IMR-90 (cell line): Measurements from ENCODE around the gene TBC1D3B. TPM values are rescaled to one million over a fixed set of nuclear protein-coding genes. Genes with fewer than 3 reads are reported as not detected.

Experiments
- ATAC-seq: fragments of 200-7000 bp; cut with Tn5 transposase; 2 replicates; pipeline ENCODE4 v1.9.1; 2020; ENCODE audit warnings: low read depth, mild to moderate bottlenecking, moderate library complexity
- BruUV-seq: library from RNA; stranded (reverse); fragments of 400-500 nt; replicated peaks from 2 replicates; lab custom pipeline; 2021; lab: Mats Ljungman, UMichigan
- CTCF ChIA-PET: fragments of 300-600 bp; formaldehyde crosslinking; extraction: SDS; loops from one replicate; lab custom pipeline; 2021; ENCODE audit warnings: antibody characterized with exemption; lab: Yijun Ruan, JAX
- POLR2A ChIA-PET: fragments of 300-600 bp; sonication (Branson Sonifier 250); formaldehyde crosslinking; loops from one replicate; lab custom pipeline; 2022; ENCODE audit warnings: antibody characterized with exemption; ENCODE audit not compliant: unreplicated experiment; lab: Charles Lee
- DNase-seq: peaks from one replicate; pipeline ENCODE4 v3.0.0; 2013
- H2AFZ ChIP-seq: replicated peaks from 2 replicates; pipeline ENCODE3; 2013; ENCODE audit warnings: low read length, mild to moderate bottlenecking; ENCODE audit not compliant: poor library complexity
- H2AK5ac ChIP-seq: 2 replicates; pipeline ENCODE4 v1.6.1; 2013; ENCODE audit warnings: low read depth, low read length, inconsistent platforms
- H2AK9ac ChIP-seq: replicated peaks from 2 replicates; pipeline ENCODE3; 2013; ENCODE audit warnings: mild to moderate bottlenecking, low read depth, low read length, moderate library complexity; ENCODE audit not compliant: poor library complexity
- H2BK120ac ChIP-seq: 2 replicates; pipeline ENCODE4 v1.6.1; 2013; ENCODE audit warnings: low read depth, low read length, inconsistent platforms
- H2BK15ac ChIP-seq: 3 replicates; pipeline ENCODE4 v1.6.1; 2013; ENCODE audit warnings: low read depth, low read length, inconsistent platforms
- H2BK20ac ChIP-seq: 2 replicates; pipeline ENCODE4 v1.6.1; 2013; ENCODE audit warnings: low read depth, mild to moderate bottlenecking, inconsistent platforms, low read length, moderate library complexity
- H2BK5ac ChIP-seq: 2 replicates; pipeline ENCODE4 v1.6.1; 2013; ENCODE audit warnings: mild to moderate bottlenecking, low read depth, low read length, inconsistent platforms; ENCODE audit not compliant: poor library complexity, severe bottlenecking
- H3K14ac ChIP-seq: replicated peaks from 2 replicates; pipeline ENCODE4 v1.6.1; 2013; ENCODE audit warnings: low read depth, low read length, inconsistent platforms
- H3K18ac ChIP-seq: 2 replicates; pipeline ENCODE4 v1.6.1; 2013; ENCODE audit warnings: low read depth, low read length, control low read depth
- H3K23ac ChIP-seq: 2 replicates; pipeline ENCODE4 v1.6.1; 2013; ENCODE audit warnings: low read depth, low read length, inconsistent platforms
- H3K27ac ChIP-seq: 2 replicates; pipeline ENCODE4 v1.5.1; 2013; ENCODE audit warnings: mild to moderate bottlenecking, control low read depth, low read length; ENCODE audit not compliant: insufficient read depth
- H3K27me3 ChIP-seq: 2 replicates; pipeline ENCODE4 v1.6.1; 2013; ENCODE audit warnings: low read length; ENCODE audit not compliant: control insufficient read depth, insufficient read depth
- H3K36me3 ChIP-seq: 2 replicates; pipeline ENCODE4 v1.6.1; 2013; ENCODE audit warnings: low read length, mixed read lengths; ENCODE audit not compliant: control insufficient read depth, insufficient read depth
- H3K4ac ChIP-seq: 2 replicates; pipeline ENCODE4 v1.6.1; 2013; ENCODE audit warnings: low read depth, low read length, inconsistent platforms
- H3K4me1 ChIP-seq: 2 replicates; pipeline ENCODE4 v1.6.1; 2013; ENCODE audit warnings: low read length, mixed read lengths; ENCODE audit not compliant: control insufficient read depth, insufficient read depth
- H3K4me2 ChIP-seq: 2 replicates; pipeline ENCODE4 v1.6.1; 2013; ENCODE audit warnings: low read depth, mild to moderate bottlenecking, control low read depth, low read length, moderate library complexity
- H3K4me3 ChIP-seq: 2 replicates; pipeline ENCODE4 v1.5.1; 2013; ENCODE audit warnings: low read depth, mild to moderate bottlenecking, control low read depth, low read length, moderate library complexity; ENCODE audit not compliant: insufficient read depth
- H3K56ac ChIP-seq: 2 replicates; pipeline ENCODE4 v1.6.1; 2013; ENCODE audit warnings: low read length, inconsistent platforms; ENCODE audit not compliant: insufficient read depth; ENCODE audit errors: extremely low read depth
- H3K79me1 ChIP-seq, 2 experiments: 2 replicates each; pipeline ENCODE4 v1.6.1; 2013; ENCODE audit warnings: low read length in 2 of 2, inconsistent platforms in 1 of 2, low read depth in 1 of 2
- H3K9ac ChIP-seq: 2 replicates; pipeline ENCODE4 v1.6.1; 2013; ENCODE audit warnings: low read depth, low read length, control low read depth
- H3K9me1 ChIP-seq: 2 replicates; pipeline ENCODE4 v1.6.1; 2013; ENCODE audit warnings: low read length, inconsistent platforms; ENCODE audit not compliant: insufficient read depth
- H3K9me3 ChIP-seq: 2 replicates; pipeline ENCODE4 v1.6.1; 2013; ENCODE audit warnings: low read length; ENCODE audit not compliant: control insufficient read depth, insufficient read depth
- H4K20me1 ChIP-seq: 2 replicates; pipeline ENCODE4 v1.6.1; 2013; ENCODE audit warnings: low read length, inconsistent platforms; ENCODE audit not compliant: insufficient read depth
- H4K5ac ChIP-seq: 2 replicates; pipeline ENCODE4 v1.6.1; 2013; ENCODE audit warnings: mild to moderate bottlenecking, low read depth, low read length, control low read depth
- H4K8ac ChIP-seq, 2 experiments: 2 replicates each; pipeline ENCODE4 v1.6.1; 2013; ENCODE audit warnings: low read depth in 2 of 2, low read length in 2 of 2, control low read depth in 1 of 2, inconsistent platforms in 1 of 2
- H4K91ac ChIP-seq: 2 replicates; pipeline ENCODE4 v1.6.1; 2013; ENCODE audit warnings: low read depth, low read length, inconsistent platforms; ENCODE audit not compliant: insufficient read depth
- BHLHE40 ChIP-seq: fragments of 150-350 bp; IDR thresholded peaks from 2 replicates; pipeline ENCODE4 v1.6.1; 2016; ENCODE audit warnings: mild to moderate bottlenecking, low read depth, low read length
- CEBPB ChIP-seq: IDR thresholded peaks from 2 replicates; pipeline ENCODE4 v1.6.1; 2012; ENCODE audit warnings: low read depth, low read length, improper control_type of control experiment
- CHD1 ChIP-seq: IDR thresholded peaks from 2 replicates; pipeline ENCODE4 v1.6.1; 2012; ENCODE audit warnings: low read depth, low read length, improper control_type of control experiment
- CTCF ChIP-seq: conservative IDR thresholded peaks from 2 replicates; pipeline ENCODE4 v1.5.1; 2012; ENCODE audit warnings: mild to moderate bottlenecking, low read depth, low read length, improper control_type of control experiment
- ELK1 ChIP-seq: fragments of 150-350 bp; IDR thresholded peaks from 2 replicates; pipeline ENCODE4 v1.6.1; 2016; ENCODE audit warnings: low read depth, mild to moderate bottlenecking, low read length, moderate library complexity, borderline replicate concordance
- FOS ChIP-seq: fragments of 150-350 bp; IDR thresholded peaks from 2 replicates; pipeline ENCODE4 v1.6.1; 2016; ENCODE audit warnings: low read depth, low read length
- MAFK ChIP-seq: IDR thresholded peaks from 2 replicates; pipeline ENCODE4 v1.6.1; 2012; ENCODE audit warnings: low read depth, low read length, improper control_type of control experiment
- MAZ ChIP-seq: IDR thresholded peaks from 2 replicates; pipeline ENCODE4 v1.6.1; 2012; ENCODE audit warnings: low read depth, mild to moderate bottlenecking, low read length, improper control_type of control experiment, moderate library complexity, borderline replicate concordance
- MXI1 ChIP-seq: IDR thresholded peaks from 2 replicates; pipeline ENCODE4 v1.6.1; 2012; ENCODE audit warnings: low read depth, mild to moderate bottlenecking, low read length, moderate library complexity, borderline replicate concordance
- NFE2L2 ChIP-seq: fragments of 150-350 bp; IDR thresholded peaks from 2 replicates; pipeline ENCODE4 v1.6.1; 2016; ENCODE audit warnings: low read depth, mild to moderate bottlenecking, low read length
- POLR2A ChIP-seq: IDR thresholded peaks from 2 replicates; pipeline ENCODE4 v1.6.1; 2012; ENCODE audit warnings: mild to moderate bottlenecking, low read depth, low read length
- RAD21 ChIP-seq: IDR thresholded peaks from 2 replicates; pipeline ENCODE4 v1.6.1; 2012; ENCODE audit warnings: low read length, improper control_type of control experiment
- RCOR1 ChIP-seq: IDR thresholded peaks from 2 replicates; pipeline ENCODE4 v1.6.1; 2012; ENCODE audit warnings: mild to moderate bottlenecking, low read length, improper control_type of control experiment; ENCODE audit not compliant: insufficient replicate concordance
- RFX5 ChIP-seq: IDR thresholded peaks from 2 replicates; pipeline ENCODE4 v1.8.0; 2012; ENCODE audit warnings: low read depth, mild to moderate bottlenecking, low read length, moderate library complexity
- SMC3 ChIP-seq: fragments of 150-350 bp; IDR thresholded peaks from 2 replicates; pipeline ENCODE4 v1.6.1; 2016; ENCODE audit warnings: low read depth, mild to moderate bottlenecking, antibody characterized with exemption, low read length, moderate library complexity
- USF2 ChIP-seq: fragments of 150-350 bp; IDR thresholded peaks from 2 replicates; pipeline ENCODE4 v1.6.1; 2017; ENCODE audit warnings: mild to moderate bottlenecking, antibody characterized with exemption, low read length, low read depth
- WGBS, 2 experiments: methylation state at CpG; one replicate each; pipeline versions ENCODE4 v1.1.5 to v1.1.7; 2013; ENCODE audit warnings: missing lambda C conversion rate in 2 of 2; ENCODE audit not compliant: insufficient read length in 1 of 2; ENCODE audit errors: extremely low coverage in 2 of 2; 5-methylcytosine and 5-hydroxymethylcytosine counted together
- dilution Hi-C: fragments of 300-500 bp; cut with HindIII; formaldehyde crosslinking; loops from one replicate; pipeline ENCODE4 v1.14.3; 2018; ENCODE audit warnings: low sequenced_read_pairs; ENCODE audit not compliant: unreplicated experiment
- in situ Hi-C: fragments of 300-500 bp; cut with MboI; formaldehyde crosslinking; loops from 3 replicates; pipeline ENCODE4 v1.14.3; 2019; ENCODE audit warnings: low sequenced_read_pairs, inconsistent platforms, mixed read lengths
- intact Hi-C: fragments of 100-400 bp; cut with micrococcal nuclease; formaldehyde crosslinking; loops from 2 replicates; pipeline ENCODE4 v1.10.0; 2022
- polyA plus RNA-seq, 3 experiments: library from polyadenylated mRNA; depleted of rRNA; stranded (reverse); fragments of >200 nt; gene quantifications; 2 replicates each; pipeline ENCODE4 v1.2.3, GENCODE V29; 2012; ENCODE audit warnings: low replicate concordance in 1 of 3
- total RNA-seq: library from RNA; depleted of rRNA; stranded (reverse); fragments of >200 nt; gene quantifications from 2 replicates; pipeline ENCODE4 v1.2.3, GENCODE V29; 2012

The TBC1D3B gene
- total and polyA plus RNA-seq, 2 of the 4 experiments (the other 2 are of a cell fraction), result 0.94 TPM; not detected in 1

GRCh38 chr17:36127911-36128310 is 48.5 kb downstream of the TBC1D3B start:
- H3K79me1 ChIP-seq, result no peaks in the 10 kb centered on the region
- H3K27ac ChIP-seq, result no peak overlapping the region
- no peak overlapping the region for H4K5ac ChIP-seq
- H3K9me1 ChIP-seq, result no peaks in the 10 kb centered on the region
- H2AFZ ChIP-seq, result no peak overlapping the region
- no peak overlapping the region for H2BK120ac ChIP-seq
- H2BK20ac ChIP-seq, result no peak overlapping the region
- no peak overlapping the region for H3K9ac ChIP-seq
- dilution Hi-C loops (no loop called here), intact Hi-C loops (no loop called here), in situ Hi-C loops (no loop called here)
- no peak for ATAC-seq
- H2BK5ac ChIP-seq, result no peak overlapping the region
- no peak overlapping the region for H4K91ac ChIP-seq
- no peak overlapping the region for H3K4me3 ChIP-seq
- 54% methylated on average over 2 of the region's 6 CpGs; no CpG with 5 or more reads in 1 of the 2 experiments for WGBS, 2 experiments
- DNase-seq, result no peak
- H3K56ac ChIP-seq, result no peak overlapping the region
- no peaks in the 10 kb centered on the region for H4K20me1 ChIP-seq
- H3K36me3 ChIP-seq, result no peaks in the 10 kb centered on the region
- H3K23ac ChIP-seq, result no peak overlapping the region
- H3K4ac ChIP-seq, result no peak overlapping the region
- H3K14ac ChIP-seq, result no peak overlapping the region
- H4K8ac ChIP-seq, result no peak overlapping the region
- H3K27me3 ChIP-seq, result no peaks in the 10 kb centered on the region
- BruUV-seq, result no TSS peak
- H2AK5ac ChIP-seq, result no peak overlapping the region
- H3K4me2 ChIP-seq, result no peak overlapping the region
- H3K9me3 ChIP-seq, result peaks cover 4% of the 10 kb centered on the region; the same call in 1 of the 2 replicates
- no peak overlapping the region for H2AK9ac ChIP-seq
- ChIA-PET POLR2A (no interaction called here), CTCF (no interaction called here)
- TF ChIP-seq RAD21 (no peak), ELK1 (no peak), RCOR1 (no peak), MAFK (no peak), FOS (no peak), BHLHE40 (no peak), MAZ (no peak), SMC3 (no peak), POLR2A (no peak), CTCF (no peak), CHD1 (no peak), NFE2L2 (no peak), RFX5 (no peak), USF2 (no peak), CEBPB (no peak), MXI1 (no peak)
- no peak overlapping the region for H3K18ac ChIP-seq
- no peak overlapping the region for H2BK15ac ChIP-seq
- no peaks in the 10 kb centered on the region for H3K4me1 ChIP-seq
